NOMO-1 treated with dmso at 0.1 percent for 144 hours (cell line): Measurements from ENCODE around the gene IER3.

Experiments
- DNase-seq: peaks from one replicate; lab custom pipeline; 2025; ENCODE audit not compliant: unreplicated experiment; lab: John Stamatoyannopoulos, UW

The IER3 gene, protein sequence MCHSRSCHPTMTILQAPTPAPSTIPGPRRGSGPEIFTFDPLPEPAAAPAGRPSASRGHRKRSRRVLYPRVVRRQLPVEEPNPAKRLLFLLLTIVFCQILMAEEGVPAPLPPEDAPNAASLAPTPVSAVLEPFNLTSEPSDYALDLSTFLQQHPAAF

DNA sequence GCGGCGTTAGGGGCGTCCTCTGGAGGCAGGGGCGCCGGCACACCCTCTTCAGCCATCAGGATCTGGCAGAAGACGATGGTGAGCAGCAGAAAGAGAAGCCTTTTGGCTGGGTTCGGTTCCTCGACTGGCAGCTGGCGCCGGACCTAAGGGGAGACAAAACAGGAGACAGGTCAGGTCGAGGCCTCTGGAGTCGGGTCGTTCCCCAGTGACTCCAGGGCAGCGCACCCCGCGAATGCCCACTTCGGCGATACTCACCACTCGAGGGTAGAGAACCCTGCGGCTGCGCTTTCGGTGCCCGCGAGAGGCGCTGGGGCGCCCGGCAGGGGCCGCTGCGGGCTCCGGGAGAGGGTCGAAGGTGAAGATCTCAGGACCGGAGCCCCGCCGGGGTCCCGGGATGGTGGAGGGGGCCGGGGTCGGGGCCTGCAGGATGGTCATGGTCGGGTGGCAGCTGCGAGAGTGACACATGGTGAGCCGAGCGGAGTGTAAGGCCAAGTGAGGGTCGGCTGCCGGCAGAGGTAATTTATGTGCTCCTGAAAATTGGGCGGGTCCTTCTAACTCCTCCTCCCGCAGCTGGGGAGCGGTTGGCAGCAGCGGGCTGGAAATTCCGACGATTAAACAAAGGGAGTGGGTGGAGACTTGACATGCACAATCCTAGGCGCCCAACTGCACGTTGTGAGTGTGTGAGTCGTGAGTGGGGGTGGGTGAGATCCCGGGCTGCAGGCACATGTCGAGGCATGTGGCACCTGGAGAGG, at the start of gene IER3:
IER3 (minus strand) TSS at position 494 of the 752 bp plus-strand sequence; CDS start at position 465, 29 bp downstream.
- DNase-seq: peak; percentile 66

DNA sequence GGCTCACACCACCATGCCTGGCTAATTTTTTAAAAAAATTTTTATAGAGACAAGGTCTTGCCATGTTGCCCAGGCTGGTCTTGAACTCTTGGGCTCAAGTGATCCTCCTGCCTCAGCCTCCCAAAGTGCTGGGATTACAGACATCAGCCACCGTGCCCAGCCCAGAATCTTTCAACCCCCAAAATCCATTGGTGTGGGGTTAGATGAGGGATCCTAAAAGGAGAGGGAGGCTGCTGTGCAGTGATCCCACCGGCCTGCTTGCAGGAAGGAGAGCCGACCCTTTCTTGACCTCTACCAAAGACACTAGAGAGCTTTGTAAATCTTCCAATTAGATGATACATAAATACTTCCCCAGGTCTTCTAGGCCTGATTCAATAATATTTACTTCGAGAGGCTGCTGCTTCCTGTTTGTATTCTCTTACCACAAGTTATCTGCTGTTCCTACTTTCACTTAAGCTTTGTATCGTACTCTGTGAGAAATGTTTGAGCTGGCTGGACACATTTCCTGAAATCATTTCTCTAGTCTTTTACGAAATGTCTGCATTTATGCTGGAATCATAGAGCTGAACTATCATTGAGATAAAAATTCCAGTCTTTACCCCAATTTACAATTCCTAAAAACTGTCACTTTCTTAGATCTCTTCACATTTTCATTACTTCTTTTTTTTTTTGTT, 49.3 kb upstream of the IER3 start:
- DNase-seq: peak; percentile 59

DNA sequence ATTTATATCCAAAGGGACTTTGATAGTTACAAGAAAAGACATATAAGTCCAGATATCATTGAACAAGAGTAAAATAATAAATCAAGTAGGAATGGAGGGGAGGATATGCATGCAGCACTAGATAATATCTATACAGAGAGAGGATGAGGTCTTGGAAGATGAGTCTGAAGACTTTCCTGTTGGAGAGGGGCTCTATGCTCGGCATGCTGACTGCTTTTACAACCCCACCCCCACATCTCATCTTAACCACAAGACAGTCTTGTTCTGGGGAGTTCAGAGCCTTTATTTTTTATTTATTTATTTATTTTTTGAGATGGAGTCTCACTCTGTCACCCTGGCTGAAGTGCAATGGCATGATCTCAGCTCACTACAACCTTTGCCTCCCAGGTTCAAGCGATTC, 48.4 kb upstream of the IER3 start:
- DNase-seq: no peak

DNA sequence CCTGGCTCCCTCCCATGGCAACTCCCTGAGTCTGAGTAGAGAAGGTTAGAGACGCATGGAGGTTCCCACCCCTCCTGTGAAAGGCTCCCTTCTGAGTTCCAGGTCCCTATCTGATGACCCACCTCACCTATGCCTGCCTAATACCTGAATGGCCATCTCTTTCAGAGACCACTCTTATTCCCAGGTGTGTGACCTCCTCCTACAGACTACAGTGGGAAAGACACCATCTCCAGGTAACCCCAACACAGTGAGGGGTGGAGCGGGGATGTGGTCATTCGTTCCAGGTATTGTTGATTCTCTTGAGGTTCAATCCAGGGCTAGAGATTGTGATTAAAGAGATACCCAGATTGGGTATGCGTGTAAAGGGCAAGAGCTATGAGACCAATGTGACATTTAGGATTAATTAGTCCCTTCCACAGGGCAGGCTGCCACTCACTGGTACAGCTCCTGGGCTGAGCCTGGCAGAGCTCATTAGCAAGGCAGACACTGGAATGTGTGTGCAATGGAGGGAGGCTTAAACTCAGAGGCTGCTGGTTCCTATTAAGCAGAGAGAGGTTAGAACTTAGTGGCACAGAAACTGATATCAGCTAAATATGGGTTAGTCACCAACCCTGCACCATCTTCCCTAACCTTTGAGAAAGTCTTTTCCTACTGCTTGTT, 46.5 kb upstream of the IER3 start:
- no peak for DNase-seq

DNA sequence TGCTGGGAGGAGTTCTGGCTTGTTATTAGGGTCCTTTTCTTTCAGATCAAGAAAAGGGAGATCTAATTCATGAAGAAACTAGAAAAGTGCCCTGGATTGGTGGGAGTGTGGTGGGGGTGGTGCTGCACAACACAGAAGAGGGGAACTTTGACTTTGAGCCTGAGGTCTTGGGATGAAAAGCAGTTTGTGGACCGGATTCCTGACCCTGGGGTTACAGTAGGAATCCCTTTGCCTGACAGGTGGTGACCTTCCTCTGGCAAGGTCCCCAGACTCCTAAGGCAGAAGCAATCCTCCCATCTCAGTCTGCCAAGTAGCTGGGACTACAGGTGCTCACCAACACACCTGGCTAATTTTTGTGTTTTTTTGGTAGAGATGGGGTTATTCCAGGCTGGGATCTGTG, 45.3 kb upstream of the IER3 start:
- no peak for DNase-seq

DNA sequence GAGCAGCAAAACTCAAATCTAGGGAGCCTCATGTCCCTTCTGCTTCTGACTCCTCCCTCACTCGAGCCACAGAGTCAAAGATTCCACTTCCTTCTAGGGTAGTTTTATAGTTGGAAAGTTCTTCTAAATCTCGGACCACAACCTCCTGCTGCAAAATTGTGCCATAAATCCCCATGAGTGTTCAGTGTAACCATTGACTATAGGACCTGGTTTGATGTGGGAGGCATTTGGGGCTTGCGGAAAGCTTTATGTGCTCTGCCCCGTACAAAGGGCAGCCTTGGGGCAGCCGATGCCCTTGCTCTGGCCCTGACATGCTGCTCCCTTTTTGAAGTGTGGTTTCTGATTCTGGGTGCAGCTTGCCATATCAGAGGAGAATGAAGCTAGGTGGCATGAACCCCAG, 43.6 kb upstream of the IER3 start:
- peak; percentile 85 for DNase-seq

DNA sequence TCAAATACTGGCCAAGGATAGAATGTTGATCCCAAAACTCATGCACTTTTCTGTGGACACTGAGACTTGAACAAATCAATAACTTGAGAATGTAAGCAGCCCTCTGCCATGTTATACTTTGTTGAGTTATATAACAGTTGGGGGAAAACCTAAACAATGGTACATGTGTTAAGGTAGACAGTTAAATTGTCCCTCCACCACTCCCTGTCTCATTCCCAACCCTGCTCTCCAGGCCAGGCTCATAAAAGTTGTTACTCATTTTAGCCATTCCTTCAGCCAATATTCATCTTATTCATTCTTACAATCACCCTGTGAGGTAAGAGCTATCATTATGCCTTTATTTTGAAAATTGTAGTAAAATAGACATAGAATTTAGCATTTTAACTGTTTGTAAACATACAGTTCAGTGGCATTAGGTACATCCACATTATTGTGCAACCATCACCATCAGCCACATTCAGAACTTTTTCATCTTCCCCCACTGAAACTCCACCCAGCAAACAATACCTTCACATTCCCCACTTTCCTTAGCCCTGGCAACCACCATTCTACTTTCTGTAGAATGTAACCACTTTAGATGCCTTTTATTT, 38.2 kb upstream of the IER3 start:
- no peak for DNase-seq

DNA sequence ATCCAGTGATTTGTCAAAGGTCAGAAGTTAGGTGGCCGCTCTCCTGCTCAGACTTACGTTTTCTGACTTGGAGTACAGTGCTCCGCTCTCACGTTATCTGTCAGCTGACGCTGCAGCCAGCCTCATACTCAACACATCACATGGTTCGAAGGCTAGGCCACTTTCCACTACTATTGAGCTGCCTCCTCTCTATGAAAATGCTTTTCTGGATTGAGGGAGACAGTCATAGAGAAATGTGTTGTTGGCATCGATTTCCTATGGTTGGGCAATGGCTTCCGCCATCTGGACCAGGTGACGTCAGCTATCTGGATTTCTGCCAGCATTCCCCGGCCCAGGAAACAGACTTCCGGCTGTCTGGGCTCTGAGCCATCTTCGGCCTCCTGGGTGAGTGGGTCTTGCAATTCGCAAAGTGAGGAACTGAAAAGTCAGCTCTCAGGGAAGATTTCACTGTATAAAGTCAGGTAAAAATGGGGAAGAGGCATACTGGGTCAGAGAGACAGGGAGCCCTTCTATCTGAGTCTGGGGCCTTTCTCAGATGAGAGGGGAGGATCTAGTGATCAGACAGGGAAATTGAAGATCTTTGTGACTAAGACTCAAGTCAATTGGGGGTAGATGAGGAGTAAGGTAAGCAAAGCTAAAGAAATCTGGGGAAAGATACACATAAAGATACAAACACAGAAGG, 37.5 kb upstream of the IER3 start:
- DNase-seq: peak; percentile 56

DNA sequence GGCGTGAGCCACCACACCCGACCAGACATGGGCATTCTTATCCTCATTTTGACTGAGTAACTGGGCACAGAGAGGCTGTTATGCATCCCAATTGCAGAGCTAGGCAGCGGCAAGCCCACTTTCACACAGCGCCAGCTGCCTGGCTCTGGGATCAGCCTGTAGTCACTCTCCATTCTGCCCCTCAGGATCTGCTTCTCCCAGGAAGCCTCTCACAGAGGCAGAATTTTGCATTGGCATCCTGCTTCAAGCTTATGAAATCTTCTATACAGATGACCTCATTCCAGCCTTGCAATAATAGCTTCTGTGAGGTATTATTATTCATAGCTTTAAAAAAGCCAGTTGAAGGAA, 37.0 kb upstream of the IER3 start:
- no peak for DNase-seq

DNA sequence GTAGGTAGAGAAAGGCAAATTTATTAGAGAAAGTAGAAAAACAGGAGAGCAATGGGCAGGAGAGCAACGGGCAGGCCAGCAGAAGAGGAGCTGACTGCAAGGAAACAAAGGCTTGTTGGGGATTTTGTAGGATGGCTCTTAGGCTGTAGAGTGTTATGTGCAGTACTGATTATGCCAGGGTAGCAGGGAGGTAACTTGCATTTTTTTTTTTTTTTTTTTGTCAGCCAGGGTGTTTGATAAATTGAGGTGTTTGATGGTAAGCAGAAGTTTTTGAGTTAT, 36.2 kb upstream of the IER3 start:
- DNase-seq: no peak

DNA sequence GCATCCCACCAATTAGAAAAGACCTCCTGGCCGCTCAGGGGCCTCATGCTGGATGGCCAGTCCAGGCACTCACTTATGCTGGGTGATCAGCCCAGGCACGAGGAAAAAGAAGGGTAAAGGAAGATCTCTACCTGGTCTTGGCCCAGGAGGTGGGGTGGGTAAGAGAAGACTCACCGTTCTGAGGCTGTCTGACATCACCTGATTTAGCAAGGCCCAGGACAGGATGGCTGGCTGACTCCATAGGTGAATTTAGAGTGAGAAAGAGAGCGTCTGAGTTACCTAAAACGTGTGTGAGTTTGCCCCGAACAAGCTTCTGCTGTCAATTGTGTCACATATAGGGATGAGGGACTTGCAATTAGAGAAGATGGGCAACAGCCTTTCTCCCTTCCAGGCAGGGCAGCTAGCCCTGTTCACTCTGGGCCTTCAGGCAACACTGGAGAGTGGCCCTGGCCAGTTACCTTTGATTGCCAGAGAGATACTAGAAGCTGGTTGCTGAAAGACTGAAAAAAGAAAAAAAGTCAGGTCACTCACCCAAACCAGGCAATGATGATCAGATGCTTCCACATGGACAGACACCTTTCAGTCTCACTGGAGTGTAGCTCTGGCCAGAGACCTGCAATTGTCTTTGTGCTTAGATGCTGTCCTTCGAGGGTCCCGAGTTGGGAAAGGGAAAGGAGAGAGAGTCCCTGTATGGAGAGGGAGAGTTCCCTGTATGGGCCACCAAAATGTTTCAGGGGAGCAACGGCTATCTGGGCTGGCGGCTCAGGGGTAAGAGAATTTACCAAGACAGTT, 35.7 kb upstream of the IER3 start:
- no peak for DNase-seq

DNA sequence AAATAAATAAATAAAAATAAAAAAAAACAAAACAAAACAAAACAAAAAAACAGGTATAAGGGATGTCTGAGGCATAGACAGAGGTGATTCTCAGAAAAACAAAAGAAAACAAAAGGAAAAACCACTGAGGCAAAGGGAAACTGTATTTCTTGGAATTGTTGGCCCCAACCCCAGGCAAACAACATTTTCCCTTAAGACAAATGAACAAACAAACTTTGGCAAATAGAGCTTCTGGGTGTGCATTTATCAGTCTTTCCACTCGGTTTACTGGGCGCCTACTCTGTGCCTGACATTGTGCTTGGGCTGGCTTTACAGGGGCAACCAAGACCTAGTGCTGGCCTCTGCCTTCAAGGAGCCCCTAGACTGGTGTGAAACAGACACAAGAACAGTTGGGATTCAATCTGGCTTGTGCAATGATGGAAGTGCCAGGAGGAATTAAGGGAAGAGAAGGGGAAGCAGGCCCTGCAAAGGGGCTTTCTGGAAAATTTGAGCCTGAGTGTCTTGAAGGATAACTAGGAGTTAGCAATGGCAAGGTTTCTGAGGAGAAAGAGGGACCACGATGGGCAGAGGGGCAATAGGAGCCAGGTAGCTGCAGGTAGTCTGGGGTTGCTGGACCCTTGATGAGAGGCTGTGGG, 33.8 kb upstream of the IER3 start:
- DNase-seq: no peak

DNA sequence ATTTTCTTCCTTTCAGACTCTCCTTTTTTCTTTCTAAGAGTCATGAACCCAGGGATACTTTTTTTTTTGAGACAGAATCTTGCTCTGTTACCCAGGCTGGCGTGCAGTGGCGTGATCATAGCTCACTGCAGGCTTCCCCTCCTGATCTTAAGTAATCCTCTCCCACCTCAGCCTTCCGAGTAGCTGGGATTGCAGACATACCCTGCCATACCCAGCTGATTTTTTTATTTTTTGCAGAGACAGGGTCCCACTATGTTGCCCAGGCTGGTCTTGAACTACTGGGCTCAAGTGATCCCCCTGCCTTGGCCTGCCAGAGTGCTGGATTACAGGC, 32.8 kb upstream of the IER3 start:
- no peak for DNase-seq

DNA sequence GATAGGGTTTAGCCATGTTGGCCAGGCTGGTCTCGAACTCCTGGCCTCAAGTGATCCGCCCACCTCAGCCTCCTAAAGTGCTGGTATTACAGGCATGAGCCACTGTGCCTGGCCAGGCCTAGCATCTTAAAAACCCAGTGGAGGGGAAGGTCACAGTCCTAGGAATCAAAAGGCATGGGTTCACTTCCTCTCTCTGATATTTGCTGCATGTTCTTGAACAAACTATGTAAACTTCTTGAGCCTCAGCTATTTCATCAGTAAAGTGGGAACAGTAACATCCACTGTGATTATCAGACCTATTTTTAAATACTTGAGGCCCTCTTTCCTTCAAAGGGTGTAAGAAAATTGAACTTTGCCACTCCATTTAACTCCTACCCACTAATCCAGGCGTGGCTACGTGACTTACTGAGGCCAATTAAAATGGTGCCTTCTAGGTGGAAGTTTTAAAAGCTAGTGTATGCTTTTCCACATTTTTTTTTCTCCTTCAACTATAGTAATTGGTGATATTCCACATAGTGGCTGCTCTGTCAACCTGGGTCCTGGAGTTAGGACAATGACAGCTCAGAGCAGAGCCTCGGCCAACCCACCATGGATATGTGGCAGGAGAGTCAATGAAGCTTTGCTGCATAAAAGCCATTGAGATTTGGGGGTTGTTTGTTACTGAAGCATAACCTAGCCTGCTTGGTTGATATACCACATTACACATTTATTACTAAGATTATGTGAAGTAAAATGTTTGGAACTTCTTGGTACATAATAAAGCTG, 32.2 kb upstream of the IER3 start:
- DNase-seq: no peak

DNA sequence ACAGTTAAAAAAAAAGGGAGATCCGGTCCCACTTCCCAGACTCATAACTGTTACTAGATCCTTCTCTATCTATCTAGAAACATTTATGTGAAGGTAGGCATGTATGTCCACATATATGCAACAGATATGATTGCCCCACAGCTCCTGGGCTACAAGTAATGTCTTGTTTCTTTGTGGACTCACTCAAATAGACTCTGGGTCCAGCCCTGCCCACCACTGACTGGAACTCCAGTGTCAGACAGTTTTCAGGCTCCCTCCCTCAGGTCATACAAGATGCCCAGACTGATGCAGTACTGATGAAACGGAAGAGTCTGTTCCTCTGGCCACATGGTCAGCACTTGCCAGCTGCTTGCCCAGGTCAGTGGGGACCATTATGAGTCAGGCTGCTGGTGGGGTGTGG, 30.8 kb upstream of the IER3 start:
- DNase-seq: no peak

DNA sequence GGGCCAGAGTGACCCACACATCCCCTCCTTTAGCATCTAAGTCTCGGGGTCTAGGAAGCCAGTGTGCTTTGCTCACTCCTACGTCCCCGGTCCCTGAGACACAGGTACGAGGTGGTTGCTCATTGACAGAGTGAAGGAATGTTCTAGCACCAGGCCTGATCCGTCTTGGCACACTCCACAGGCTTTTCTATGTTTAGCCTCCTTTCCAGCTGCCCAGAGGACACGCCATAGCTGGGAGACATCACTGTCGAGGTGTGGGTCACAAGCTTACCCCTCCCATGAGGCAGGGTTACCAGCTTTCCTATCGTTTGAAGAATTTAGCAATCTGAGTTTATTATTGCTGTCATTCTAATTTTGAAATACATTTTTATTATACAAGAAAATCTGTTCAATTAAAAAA, 30.4 kb upstream of the IER3 start:
- no peak for DNase-seq

DNA sequence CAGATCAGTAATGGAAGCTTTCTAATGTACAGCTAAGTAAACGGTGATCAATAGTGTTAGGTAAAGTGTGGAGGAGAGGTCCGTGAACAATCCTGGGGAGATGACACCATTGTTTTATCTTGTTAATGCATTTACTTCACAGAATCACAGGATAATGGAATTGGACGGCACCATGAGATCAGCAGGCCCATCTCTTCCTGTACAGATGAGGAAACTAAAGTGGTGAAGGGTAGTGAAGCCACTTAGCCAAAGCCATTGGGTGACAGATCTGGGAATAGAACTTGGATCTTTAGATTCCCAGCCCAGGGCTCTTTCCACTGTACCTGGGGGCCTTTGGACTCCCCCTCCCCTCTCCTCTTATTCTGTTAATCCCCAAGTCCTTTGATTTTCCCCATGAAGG, 26.2 kb upstream of the IER3 start:
- no peak for DNase-seq

DNA sequence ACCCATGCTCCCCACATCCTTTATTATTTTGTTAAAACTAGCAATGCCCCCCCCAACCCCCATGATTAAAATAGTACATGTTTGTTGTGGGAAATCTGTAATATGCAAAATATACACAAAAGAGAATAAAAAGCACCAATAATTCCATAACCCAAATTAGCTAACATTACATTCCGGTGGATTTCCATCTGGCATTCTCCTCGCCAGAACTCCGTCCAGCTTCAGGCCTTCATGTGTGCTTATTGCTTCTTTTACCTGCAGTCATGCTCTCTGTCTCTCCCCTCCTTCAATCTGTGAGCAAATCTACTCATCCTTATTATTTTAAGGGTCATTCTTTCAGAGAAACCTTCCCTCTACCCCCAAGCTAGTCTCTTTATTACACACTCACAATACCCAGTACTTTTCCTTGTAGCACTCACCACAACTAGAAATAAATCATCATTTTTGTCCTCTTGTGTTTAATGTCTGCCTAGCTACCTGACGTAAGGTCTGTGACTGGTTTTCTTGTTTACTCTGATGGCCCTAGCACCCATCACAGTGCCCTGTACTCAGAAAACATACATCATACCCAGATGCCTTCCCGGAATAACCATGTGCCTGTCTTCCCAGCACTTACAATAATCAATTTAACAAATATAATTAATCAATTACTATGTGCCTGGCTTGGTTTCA, 25.6 kb upstream of the IER3 start:
- no peak for DNase-seq
